HG03469 (cell line): Measurements from ENCODE around the gene PTPN14.
"Not testable (repeated sequence)": the region's sequence is repeated elsewhere in the genome, so short reads cannot be mapped to it uniquely, and the experiment has no call there.

Source experiments
- ATAC-seq: cut with Tn5 transposase; IDR thresholded peaks from one replicate; pipeline ENCODE4 v1.9.1; 2021; ENCODE audit warnings: mild to moderate bottlenecking, moderate library complexity, moderate number of reproducible peaks; ENCODE audit not compliant: unreplicated experiment

PTPN14 gene

DNA sequence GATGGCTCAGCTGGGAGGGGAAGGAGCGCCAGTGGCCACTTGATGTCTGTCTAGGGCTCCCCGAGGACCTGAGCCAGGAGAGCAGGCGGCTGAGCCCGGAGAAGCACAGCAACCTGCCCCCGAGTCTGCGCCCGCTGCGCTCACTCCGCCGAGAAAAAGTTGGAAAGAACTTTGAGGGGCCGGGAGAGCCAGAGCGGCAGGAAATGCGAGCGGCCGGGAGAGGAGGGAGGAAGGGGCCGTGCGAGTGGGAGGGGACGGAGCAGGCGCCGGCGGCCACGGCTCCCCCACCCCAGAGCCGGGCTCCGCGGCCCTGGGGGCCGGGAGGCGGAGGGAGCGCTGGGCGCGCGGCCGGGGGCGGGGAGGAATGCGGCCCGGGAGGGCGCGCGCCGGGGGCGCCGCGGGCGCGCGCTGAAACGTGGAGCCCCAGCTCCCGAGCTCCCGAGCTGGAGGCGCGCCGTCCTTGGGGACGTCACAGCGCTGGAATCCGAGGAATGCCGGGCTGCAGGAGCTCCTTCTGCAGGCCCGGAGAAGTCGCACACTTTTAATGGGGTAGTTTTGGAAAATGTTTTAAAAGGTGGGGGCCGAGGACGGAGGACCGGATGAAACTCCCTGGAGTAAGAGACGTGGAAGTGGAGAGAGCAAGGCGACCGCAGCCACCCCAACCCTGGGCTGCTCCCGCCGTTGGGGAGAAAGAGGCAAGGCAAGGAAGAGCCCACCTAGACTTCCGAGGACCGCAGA is at the start of gene PTPN14:
TSS of gene PTPN14 (minus strand) at position 167 of the 738 bp plus-strand sequence. CDS start 86,799 bp downstream, outside the sequence.
- ATAC-seq = no peak

- no peak for ATAC-seq
Measured at GRCh38 chr1:214593158-214593557, 41.8 kb upstream of the PTPN14 start.

DNA sequence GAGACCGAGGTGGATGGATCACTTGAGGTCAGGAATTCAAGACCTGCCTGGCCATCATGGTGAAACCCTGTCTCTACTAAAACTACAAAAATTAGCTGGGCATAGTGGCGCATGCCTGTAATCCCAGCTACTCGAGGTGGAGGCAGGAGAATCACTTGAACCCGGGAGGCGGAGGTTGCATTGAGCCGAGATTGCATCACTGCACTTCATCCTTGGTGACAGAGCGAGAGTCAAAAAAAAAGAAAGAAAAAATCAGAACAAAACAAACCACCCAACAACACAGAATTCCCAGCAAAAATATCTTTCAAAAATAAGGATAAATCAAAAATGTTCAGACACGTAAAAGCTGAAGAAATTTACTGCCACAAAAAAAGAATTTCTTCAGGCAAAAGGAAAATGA is 40.5 kb upstream of the PTPN14 start:
- not testable (repeated sequence) for ATAC-seq

- ATAC-seq = no peak
Measured at GRCh38 chr1:214590696-214591095, 39.3 kb upstream of the PTPN14 start.

DNA sequence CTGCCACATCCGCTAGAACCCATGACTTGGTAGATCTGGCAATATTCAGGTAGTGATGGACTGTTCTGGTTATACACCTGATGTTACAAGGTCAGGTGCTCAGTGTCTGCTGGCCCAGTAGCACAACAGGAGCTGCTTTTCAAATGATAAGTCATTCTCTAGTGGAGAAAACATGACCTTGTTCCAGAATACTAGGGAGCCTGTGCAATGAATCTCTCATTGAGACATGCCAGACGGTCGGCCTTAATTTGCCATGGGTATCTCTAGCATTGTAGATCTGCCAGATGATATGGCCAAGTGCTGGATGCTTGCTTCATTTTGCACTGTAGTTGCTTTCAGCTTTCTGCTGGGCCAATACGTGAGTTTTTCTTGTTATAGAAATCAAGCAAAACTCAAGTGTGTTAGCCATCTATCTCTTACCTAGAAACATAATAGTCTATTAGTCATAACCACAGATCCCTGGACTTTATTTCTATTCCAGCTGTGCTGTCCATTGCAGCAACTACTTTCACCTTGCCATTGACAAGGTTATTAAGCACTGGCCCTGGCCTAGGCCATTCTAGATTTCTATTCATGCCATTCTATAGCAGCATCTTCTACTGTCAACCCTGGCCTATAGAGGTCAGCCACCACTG is 37.7 kb upstream of the PTPN14 start:
- ATAC-seq = no peak

GRCh38 chr1:214587165-214587564 is 35.8 kb upstream of the PTPN14 start:
- no peak for ATAC-seq

DNA sequence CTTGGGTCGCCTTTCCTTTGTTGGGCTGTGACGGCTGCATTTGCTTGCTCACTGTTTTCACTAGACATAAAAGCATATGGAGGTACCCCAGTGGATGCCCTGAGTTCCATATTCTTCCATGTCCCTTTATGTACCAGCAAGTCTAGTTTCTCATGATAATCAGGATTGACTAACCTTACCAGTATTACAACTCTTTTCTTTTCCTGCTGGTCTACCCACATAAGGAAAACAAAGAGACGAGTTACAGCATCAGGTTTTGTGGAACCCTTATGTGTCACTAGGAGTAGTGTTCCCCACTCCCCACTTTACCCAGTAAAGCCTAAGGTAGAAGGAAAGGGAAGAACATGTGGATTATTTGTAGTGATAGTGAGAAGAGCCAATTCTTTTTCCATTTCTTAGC is 35.2 kb upstream of the PTPN14 start:
- ATAC-seq = no peak

GRCh38 chr1:214584805-214585766 is 33.7 kb upstream of the PTPN14 start:
- ATAC-seq = peak; percentile 73

GRCh38 chr1:214583824-214584554 is 32.6 kb upstream of the PTPN14 start:
- ATAC-seq = no peak

- ATAC-seq = no peak
Measured at GRCh38 chr1:214583113-214583512, 31.7 kb upstream of the PTPN14 start.

DNA sequence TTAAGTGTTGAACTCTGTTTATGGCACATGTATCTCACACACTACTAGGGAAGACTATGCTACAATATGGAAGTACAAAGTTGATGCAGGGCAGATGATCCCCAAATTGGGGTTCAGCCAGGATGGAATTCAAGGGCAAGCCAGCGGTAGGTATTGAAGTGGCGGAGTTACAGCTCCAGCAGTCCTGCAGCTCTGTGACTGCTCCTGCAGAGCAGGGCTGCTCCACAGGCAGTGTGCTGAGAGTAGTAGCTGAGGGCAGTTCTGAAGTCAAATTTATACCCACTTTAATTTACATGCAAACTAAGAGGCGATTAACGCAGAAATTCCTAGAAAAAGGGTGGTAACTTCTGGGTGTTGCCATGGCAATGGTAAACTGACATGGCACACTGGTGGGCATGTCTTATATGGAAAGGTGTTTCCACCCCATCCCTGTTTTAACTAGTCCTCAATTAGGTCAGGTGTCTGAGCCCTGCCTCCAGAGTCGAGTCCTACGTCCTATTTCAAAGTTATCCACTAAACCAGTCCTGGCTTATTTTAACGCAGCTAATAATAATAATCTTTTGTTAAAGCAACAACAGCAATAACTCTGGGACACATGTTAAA is 31.0 kb upstream of the PTPN14 start:
- no peak for ATAC-seq

DNA sequence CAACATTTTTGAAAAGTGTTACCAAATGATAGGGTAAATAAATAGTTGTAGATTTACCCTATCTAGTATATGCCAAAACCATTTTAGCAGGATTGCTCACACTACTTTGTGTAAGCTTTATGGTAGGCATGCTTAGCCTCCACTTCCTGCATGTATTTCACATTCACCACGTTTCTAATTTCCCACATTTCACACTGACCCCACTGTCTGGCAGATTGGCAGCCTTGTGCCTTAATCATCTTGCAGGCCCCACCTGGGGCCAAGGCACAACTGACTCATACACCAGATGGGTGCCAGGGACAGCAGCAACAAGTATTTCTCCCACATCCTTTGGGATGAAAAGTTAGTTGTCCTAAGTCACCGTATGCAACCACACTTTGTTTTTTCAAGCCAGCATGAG is 30.4 kb upstream of the PTPN14 start:
- ATAC-seq = no peak

DNA sequence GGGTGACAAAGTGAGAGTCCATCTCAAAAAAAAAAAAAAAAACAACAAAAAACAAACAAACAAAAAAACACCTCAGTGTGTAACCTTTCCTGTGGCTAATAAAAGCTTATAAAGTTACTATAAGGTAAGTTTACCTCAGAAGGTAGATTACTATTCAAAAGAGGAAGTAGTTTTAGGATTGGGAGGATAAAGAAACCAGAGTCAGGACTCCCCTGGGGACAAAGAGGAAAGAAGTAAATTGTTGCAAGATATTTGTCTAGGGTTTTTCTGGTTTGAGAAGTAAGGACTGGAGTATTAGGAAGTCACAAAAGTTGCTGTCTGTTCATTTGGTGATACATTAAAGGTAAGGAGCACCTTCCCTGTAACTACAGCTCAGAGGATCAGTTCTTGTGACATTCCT is 27.8 kb upstream of the PTPN14 start:
- no peak for ATAC-seq

GRCh38 chr1:214576120-214576519 is 24.7 kb upstream of the PTPN14 start:
- not testable (repeated sequence) for ATAC-seq

GRCh38 chr1:214574598-214575411 is 23.4 kb upstream of the PTPN14 start:
- ATAC-seq = no peak

DNA sequence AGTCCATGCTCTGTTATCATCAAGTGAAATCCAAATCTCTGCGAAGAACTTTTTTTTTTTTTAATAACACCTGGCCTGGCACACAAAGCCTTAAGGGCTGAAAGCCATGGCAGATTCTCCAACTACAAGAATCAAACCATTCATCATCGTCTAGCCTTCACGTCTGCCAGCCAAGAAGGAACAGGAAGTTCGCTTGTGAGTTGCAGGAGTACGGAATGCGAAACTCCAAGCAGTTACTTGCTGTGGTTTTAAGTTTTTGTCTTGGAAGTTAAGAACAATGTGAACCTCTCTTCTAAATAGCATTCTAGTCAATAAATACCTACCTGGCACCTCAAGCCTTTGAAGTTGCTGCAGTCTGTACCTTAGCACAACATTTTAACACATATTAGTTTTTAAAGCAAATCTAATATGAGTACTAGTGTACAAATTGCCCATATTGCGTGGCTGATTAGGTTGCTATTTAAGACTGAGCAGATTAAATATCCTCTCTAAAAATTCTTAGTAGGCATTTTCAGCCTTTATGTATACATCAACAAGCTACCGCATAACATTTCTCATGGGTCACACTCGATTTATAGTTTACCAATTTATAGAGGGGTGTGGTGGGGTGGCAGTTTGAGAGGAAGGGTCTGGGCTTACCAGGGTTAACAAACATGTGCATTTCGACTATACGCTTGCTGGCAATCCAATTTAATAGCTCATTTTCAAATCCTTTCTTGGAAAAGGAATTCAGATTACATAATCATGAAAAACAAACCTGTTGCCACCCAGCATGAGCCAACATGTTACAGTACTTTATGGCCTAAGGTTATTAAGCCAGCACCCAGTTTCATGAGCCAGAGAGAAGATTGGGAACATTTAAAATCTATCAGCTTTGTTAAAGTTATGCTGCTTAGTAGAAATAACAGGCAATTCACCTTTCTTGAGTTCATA is 22.2 kb upstream of the PTPN14 start:
- no peak for ATAC-seq

DNA sequence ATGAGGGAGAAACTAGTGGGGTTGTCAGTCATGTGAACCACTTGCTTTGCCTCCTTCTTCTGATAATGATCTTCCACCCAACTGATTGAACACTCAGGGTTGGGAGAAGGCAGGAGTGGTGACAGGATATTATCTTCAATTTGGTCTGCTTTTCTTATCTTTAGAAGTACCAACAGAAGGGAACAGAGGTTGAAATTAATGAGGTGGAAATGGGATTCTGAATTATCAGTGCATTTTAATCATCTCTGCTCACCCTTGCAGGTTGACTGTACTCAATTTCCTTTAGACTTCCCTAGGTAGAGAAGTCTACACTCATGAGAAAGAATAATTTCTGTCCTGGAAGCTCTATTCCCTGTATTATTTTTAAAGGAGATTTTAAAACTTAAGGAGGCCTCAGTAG is 19.9 kb upstream of the PTPN14 start:
- ATAC-seq = no peak

DNA sequence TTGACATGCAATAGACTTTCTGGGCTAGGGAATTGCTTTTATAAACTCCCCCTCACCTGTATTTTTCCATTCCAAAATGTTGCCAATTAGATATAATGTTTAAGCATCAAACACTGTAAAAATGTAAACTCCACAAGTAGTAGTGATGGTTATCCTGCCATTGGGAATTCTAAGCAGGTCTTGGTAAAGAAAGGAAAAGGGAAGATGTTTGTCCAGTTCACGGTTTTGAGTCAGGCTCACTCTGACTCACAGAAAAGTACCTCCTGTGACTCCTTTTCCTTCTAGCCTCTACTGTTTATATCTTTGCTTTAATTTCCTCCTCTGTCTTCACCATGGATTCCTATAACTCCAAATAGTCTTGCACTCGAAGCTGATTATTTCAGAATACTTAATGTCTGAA is 19.0 kb upstream of the PTPN14 start:
- ATAC-seq = no peak
